Astrocyte of the spinal cord (primary cell): ENCODE measurements around the gene NPB.
"Not testable (repeated sequence)": the region's sequence is repeated elsewhere in the genome, so short reads cannot be mapped to it uniquely, and the experiment has no call there.

Experiments used
- DNase-seq: peaks from one replicate; pipeline ENCODE4 v3.0.0; 2011; ENCODE audit warnings: low read depth, low spot score
- H3K4me3 ChIP-seq: 2 replicates; pipeline ENCODE4 v1.5.1; 2011; ENCODE audit warnings: low read depth, mild to moderate bottlenecking, low read length, moderate library complexity
- CTCF ChIP-seq: IDR thresholded peaks from 2 replicates; pipeline ENCODE4 v1.5.1; 2012; ENCODE audit warnings: low read depth, mild to moderate bottlenecking, low read length, inconsistent platforms
- in situ Hi-C: cut with HindIII; loops from 2 replicates; pipeline ENCODE4 v1.10.0; 2017; ENCODE audit warnings: low sequenced_read_pairs

NPB gene

DNA sequence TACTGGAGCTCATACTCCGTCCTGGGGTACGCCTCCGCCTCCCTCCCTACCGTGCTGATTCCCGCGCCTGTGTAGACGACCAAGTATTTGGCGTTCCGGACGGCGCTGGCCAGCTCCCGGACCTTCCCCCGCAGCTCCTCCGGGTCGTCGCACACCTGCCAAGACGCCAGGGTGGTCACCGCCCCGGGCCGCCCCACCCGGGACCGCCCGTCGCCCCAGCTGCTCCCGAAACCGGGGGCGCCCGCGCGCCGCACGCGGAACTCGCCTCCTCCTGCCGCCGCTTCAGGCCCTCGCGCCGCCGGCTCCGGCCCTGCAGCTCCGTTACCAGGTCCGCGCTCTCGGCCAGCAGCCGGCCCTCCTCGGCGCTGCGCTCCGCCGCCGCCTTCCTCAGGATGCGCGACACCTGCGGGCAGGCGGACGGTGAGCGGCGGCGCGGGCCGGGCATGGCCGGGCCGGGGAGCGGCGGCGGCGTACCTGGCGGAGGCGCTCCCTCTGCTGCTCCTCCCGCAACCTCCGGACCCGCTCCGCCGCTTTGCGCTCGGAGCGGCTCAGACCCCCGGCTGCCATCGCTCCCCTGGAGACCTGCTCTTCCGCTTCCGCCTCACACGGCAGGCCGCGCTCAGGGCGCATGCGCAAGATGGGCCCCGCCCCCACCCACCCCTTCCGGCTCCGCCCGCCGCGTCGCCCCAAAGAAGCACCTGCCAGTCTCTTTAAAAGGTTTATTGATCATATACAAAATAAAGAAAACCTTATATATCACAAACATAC lies 15.7 kb downstream of the NPB start, which contains the start of gene SIRT7:
Gene SIRT7 (minus strand): TSS at position 612 of the 768 bp plus-strand sequence. CDS start 45 bp downstream, at position 567.
- peak within 1 kb of the TSS; percentile 56 for H3K4me3 ChIP-seq
- in situ Hi-C loops = no loop called here
- TF ChIP-seq CTCF = no peak
- DNase-seq = peak; percentile 61

- DNase-seq, in situ Hi-C loops, H3K4me3 ChIP-seq: not testable (repeated sequence)
Measured at GRCh38 chr17:81918333-81918669, 16.3 kb downstream of the NPB start.

DNA sequence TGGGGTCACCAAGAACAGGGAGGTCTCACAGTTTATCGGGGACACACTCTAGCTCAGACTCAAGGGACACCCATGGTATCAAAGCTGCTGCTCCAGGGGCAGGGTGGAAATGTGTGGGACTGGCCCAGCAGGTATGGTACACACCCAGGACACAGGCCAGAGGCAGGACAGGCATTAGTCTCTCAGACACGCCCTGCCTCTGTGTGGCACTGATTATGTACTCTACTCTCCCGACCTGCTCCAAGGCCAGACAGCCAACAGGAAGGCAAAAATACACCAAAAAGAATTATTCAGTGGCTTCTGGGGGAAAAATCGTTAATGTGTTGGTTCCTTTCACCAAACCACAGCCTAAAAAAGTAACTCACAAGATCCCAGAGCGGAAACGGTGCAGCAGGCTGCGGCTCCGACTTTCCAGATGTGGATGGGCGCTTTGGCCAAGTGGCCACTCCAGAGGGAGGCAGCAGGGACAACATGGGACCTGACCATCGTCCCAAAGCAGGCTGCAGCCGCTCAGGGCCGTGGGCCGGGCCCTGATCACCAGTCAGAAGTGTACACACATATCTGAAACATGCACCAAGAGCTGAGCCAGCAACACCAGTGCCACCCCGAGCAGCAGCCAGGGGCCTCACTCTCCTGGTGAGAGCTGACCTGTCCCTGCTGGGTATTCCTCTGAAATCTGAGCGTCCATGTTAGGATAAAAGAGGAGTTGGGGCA lies 17.0 kb downstream of the NPB start:
- DNase-seq = no peak
- no peak overlapping the region for H3K4me3 ChIP-seq
- in situ Hi-C loops = no loop called here
- TF ChIP-seq CTCF = no peak

GRCh38 chr17:81920612-81921536 lies 18.8 kb downstream of the NPB start:
- H3K4me3 ChIP-seq = no peak overlapping the region
- no peak for TF ChIP-seq CTCF
- in situ Hi-C loops = no loop called here

GRCh38 chr17:81921537-81921862 lies 19.5 kb downstream of the NPB start:
- no peak for TF ChIP-seq CTCF
- in situ Hi-C loops = no loop called here

More at GRCh38 chr17:81920612-81921536, 18.8 kb downstream of the NPB start:
- DNase-seq = no peak

DNA sequence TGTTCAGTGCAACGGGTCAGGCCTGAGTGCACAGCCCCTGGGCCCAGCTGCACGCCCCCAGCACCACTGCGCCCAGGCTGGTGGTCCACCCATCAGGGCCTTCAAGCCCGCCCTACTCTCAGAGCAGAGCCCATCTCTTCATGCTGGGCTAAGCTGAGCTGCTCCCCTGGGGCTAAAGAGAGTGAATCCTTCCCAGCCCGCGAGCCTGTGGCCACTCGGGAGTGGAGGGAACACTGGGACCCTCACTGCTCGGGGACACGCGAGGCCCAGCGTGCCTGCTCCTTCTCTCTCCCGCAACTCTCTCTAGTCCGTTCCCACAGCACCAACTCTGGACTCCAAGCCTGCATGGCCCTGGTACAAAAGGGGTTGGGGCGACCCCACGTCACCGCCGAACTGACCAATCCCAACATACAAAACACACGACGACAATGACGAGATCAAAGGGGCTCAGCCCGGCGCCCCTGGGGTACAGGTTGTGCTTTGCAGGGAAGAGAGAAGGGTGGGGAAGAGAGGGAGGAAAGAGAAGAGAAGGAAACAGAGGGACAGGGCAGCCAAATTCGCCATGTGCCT lies 20.0 kb downstream of the NPB start:
- in situ Hi-C loops = no loop called here
- DNase-seq = no peak
- H3K4me3 ChIP-seq = no peak overlapping the region
- no peak for TF ChIP-seq CTCF

More at GRCh38 chr17:81921537-81921862, 19.5 kb downstream of the NPB start:
- H3K4me3 ChIP-seq = no peak overlapping the region
- DNase-seq = no peak
